OCI-M2 (cell line): ENCODE data around the gene TBX4.

Experiments
- DNase-seq: peaks from one replicate; lab custom pipeline; 2025; ENCODE audit not compliant: unreplicated experiment; lab: John Stamatoyannopoulos, UW

Gene TBX4

DNA sequence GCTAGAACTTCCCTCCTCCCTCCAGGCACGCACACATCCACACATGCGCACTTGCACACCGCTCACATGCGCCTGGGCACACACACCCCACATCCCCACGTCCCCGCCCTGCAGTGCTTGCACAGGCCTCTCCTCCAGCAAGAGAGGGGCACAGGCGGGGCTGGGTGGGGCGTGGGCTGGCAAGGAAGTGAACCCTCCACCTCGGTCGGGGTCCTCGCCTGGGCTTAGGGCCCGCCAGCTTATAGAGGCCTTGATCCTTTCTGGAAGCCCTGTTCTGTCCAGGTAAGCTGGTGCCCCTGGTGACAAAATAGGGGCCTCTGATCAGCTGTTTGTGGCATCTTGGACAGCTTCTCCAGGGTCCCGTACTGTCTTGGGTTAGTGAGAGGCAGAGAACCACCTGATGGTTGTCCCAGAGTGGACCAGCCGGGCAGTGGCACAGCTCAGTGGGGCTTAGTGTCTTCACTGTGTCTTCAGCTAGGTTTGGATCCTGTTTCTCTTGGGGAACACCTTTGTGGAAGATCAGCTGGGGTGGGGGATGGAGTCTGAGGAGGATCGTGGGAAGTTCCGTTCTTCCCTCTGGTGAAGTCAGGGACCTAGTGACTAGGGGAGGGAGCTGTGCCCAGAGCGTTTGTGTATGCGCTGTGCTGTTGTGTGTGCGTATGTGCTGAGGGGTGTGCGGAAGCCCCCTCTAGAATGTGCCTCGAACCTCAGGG is 12.1 kb downstream of the TBX4 start:
- DNase-seq = no peak

DNA sequence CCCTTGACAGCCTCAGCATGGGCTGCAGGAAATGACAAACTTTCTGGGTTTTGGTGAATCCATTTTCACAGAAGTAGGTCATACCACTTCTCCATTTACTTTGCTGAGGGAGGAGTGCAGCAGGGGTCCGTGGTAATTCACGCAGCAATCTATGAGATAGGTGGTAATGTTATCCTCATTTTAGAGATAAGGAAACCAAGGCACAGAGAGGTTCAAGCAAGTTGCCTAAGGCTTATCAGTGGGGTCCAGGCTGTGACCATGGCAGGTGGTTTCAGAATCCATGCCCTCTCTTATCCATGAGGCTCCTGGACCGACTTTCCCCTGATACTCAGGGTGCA is 12.6 kb downstream of the TBX4 start:
- DNase-seq = no peak

DNA sequence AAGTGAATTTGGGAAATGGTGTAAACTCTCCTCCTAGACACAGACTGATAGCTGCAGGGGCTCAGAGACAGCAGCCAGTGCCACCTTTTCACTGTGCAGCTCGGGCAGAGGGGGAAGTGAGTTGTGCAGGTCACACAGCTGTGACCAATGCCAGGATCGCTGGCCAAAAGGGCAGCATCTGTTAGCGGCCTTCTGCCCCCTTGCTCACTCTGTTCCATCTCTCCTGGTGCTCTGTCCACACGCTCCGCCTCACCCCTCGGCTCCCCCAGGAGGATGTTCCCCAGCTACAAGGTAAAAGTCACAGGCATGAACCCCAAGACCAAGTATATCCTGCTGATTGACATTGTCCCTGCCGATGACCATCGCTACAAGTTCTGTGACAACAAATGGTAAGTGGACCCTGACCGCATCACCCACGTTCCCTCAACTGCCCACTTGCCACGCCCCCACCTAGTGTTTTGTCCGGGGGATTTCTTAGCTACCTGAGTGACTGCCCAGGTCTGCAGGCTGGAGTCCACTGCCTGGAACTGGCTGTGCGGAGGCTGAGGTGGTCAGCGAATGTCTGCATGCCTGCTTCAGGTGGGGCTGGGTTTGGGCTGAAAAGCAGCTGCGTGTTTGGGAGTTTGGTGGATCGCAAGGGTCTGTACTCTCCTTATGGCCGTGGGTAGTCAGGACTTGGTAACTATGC is 13.5 kb downstream of the TBX4 start:
- DNase-seq = no peak

DNA sequence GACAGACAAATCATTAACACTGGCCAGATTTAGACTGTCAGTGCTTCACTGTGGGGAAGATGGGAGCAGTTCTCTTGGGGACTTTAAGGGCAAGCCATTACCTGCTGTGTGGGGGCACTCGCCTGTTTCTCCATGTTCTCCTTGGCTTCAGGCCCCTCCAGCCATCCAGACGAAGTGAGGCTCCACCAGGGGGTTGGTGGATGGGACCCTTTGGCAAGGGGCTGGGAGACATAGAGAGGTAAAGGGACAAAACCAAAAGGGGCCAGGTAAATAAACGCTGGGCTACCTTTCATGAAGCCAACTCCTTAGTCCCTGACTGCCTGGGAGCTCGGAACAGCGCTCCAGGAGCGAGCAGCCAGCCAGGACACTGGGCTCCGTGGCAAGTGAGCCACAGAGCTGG is 14.0 kb downstream of the TBX4 start:
- DNase-seq = no peak

DNA sequence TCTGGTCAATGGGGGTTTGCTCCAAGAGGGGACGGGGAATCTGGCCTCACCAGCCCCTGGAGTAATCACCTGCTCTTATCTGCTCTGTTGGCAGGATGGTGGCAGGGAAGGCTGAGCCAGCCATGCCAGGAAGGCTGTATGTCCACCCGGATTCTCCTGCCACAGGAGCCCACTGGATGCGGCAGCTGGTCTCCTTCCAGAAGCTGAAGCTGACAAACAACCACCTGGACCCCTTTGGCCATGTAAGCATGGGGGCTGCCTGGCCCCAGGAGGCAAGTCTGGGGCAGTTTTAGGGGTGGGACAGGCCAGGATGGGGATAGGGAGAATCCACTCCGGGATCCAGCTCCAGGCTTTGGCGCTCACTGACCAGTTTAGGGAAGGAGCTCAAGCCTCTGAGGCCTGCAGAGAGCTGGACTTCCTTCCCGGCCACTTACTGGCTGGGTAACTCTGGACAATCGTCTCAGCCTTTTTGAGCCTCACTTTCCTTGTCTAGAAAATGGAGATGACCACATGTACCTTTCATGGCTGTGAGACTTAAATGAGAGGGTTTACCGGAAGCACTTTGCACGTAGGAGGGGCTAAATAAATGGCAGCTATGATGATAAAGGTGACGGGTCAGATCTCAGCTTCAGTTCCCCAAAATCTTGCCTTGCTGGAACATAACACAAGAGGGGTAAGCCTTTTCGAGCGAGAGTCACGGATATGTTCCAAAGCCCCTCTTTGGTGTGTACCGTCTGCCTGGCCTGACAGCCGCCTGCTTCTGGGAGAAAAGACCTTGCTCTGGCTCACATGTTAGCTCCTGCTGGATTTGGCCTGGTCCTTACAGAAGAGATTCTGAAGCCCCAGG is 15.4 kb downstream of the TBX4 start:
- no peak for DNase-seq

DNA sequence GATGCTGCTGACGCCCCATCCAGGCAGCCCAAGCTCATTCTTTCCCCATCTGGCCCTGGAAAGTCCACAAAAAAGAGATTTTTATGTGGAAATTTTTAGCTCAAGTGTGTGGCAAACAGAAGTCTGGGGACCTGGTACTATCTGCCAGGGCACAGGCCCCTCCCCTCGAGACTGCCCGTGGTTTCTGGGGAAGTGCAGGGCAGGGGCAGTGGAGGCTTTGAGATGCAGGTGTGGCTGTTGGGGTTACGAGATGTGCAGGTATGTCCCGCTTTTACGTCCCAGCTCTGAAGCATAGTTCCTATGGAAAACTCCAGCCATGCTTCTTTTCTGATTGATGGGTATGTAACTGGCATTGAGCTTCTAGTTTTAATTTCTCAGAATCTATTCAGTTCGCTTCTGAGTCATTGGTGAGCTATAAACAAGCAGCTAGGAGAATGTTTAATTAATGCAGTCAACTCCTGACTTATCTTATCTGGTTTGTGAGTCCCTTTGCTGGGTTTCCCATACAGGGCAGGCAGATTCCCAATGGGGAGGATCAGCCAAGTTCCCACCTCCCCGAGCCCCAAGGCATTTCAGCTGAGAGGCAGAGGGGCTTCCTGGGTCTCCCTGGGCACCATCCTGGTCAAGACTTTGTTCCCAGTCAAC is 16.2 kb downstream of the TBX4 start:
- DNase-seq = no peak

DNA sequence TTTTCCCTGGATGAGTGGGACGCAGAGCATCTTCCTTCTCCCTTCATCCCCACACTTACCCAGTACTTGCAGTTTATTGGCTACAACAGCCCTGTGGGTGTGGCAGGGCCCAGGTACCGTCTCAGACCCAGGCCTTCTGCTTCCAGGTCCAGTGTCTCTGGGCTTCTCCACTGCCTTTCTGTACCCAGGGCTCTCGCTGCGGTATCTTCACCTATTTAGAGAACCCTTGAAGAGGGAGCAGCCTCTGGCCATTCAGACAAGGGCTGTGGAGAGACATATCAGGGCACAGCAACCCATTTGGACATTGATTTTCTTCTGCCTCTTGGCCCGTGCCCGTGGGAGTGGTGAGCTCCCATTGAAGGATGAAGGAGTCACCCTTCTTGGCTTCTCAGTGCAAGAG is 17.3 kb downstream of the TBX4 start:
- DNase-seq = no peak

DNA sequence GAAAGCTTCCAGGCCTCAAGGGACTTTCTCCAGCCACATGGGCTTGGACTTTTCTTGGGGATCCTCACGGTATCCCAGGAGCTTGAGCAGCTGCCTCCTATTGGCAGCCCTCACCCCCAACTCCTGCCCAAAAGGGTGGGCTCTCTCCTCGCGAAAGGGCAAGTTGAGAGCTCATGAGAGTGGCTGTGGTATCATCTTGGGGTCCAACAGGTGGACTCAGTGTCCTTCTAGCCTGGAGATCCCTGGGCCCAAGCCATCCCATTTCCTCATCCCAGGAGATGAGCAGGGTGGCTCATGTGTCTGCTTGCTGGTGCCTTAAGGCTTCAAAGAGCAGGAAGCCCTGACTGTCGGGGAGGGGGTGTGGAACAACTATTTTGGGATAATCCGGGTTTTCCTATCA is 17.7 kb downstream of the TBX4 start:
- no peak for DNase-seq

DNA sequence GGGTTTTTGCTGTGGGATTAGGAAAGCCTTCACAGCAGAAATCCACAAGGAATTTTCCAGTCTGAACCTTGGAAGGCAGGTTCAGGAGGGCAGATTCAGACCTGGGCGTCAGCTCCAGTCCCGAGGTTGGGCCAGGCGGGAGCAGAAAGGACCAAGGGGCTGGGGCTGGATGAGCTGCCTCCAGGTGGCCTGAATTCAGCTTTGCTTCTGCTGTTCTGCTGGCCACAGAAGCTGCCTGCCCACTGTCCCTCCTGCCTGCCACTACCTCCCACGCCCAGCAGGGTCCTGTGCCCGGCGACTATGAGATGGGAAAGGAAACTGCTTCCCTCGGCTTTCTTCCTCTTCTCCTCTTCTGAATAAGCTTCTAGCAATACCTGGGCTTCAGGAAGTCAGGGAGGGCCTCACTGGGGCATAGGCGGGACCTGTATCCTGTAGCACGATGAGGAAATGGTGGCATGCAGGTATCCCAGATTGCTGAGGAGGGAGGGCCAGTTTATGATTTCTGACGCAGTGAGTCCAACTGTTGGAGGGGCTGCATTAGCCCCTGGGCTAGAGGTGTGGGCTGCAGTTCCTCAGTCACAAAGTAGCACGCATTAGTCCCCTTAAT is 18.4 kb downstream of the TBX4 start:
- DNase-seq = no peak

DNA sequence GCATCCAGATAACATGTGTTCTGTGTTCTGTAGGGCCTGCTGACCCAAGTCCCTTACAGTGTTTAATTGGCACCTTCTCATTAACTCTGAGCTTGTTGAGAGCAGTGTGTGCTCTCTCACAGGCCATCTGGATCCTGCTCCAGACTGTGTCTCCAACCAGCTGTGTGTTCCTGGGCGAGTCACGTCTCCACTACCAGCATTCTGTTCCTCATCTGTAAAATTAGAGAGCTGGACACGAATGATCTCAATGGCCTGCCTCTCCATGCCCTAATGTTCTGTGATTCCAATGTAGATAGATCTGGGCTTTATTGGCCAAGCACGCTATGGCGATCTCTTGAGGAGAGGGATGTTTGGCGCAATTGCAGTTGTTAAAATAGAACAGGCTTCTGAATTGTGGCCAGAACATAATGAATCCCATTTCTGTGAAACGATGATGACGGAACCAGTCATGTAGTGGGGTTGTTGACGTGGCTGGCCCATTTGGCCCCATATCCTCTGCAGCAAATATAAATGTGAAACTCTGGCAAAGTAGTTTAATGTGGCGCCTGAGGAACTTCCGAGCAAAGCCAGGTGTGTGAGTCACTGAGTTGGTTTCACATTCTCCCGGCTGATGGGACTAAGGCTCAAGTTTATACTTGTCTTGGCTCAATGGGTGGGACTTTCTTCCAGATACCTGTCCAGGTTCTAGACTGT is 22.2 kb downstream of the TBX4 start:
- DNase-seq = no peak

DNA sequence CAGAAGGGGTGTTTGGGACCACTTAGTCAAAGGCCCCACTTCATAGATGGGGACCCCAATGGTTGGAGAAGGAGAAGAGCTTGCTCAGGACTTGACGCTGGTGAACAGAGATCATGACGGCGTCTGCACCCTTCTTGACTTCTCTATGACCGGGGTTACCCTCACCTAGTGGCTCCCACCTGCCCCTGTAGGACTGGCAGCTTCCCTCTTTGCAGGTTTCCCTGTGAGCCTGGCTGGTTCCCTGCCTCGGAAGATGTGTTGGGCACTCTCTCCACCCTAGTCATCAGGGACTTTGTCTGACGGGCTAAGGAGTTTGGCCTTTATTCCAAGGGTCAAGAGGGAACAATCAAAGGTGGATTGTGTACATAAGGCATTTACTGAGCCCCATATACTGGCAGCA is 22.7 kb downstream of the TBX4 start:
- no peak for DNase-seq

DNA sequence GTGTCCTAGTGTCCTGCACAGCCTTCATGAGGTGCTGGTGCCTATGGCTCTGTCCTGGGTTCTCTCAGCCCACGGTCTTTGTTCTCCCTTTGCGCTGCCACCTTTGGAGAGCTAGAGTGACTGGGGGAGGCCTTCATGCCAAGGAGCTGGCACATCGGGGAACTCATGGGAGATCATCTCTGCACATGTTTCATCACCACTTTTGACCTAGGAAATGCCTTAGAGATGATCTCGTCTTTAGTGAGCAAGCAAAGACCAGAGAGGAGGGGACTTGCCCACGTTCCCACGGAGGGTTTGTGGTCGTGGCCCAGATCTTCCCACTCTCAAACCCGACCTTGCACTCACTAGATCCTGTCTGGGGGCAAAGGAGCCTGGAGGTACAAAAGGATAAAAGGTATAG is 23.5 kb downstream of the TBX4 start:
- no peak for DNase-seq

DNA sequence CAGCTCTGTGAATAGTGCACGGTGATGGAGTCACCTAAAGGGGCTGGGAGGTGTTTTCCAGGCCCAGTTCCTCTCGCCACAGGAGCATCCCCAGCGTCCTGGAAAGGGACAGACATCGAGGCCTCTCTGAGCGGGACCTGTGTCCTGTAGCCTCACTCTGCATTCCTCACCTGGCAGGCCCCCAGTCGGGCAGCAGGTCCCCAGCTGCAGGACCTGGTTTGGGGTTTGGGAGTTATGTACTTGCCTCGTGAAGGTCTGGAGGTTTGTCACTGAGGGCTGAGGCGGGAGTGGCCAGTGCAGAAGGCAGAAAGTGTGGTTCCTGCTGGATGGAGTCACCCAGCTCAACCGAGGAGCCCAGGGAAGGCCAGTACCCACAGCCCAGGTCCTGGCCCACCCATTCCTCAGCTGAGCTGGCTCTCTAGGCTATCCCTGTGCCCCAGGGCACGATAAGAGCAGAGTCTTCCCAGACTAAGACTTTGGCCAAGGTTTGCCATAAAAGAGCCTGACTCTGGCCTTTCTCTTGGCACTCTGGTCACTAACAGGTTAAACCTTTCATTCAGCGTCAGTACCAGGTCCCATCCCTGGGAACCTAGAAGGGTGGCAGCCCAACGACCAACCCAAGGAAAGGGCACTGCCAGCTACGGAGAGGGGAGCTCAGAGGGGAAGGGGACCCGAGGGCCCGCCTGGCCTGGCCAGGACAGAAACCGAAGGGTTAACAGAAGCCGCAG is 24.4 kb downstream of the TBX4 start:
- DNase-seq = no peak

DNA sequence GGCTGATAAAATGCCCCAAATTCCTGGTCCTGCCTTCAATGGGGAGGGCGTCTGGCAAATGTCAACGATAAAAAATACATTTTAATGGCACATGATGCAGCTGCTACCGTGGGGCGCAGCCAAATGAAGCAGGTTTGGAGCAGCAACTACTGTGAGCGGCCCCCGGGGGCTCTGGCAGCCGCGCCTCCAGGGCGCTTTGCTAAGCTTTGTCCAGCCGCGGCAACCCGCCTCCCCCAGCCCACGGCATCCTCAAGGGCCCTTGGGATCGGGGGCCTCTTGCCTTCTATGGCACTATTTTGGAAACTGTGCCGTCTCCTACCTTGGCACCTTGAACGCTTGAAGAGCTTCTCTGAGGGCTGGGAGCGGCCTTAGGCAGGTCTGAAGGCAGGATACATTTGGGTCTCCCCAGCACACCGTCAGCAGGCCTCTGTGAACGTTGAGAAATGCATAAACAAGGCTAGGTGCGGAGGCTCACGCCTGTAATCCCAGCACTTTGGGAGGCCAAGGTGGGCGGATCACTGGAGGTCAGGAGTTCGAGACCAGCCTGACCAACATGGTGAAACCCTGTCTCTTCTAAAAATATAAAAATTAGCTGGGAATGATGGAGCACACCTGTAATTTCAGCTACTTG is 25.1 kb downstream of the TBX4 start:
- DNase-seq = no peak

DNA sequence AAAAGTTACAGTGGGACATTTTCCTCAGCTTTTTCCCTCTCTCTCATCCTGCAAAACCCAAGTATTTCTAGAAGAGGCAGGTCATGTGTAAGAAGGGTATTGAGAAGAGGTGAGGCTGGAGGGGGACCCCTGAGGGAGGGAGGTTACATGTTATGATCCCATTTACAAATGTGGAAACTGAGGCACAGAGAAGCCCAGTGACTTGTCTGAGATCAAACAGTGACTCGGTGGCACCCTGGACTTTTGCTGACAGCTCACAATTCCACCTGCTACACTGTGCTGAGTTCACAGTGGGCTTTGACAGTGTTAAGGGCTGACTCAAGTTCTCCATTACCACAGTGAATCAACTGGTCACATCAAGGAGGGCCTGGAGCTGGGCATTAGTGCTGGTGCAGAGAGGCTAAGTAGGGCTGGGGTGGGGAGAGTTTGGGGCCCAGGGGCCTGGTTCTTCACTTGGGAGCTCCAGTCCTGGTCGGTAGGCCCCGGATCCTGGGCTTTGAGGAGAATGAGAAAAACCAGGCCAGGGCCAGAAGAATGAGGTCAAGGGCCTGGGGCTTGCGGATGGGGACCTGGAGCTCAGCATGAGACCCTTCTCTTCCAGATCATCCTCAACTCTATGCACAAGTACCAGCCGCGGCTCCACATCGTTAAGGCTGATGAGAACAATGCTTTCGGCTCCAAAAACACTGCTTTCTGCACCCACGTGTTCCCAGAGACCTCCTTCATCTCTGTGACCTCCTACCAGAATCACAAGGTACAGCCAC is 26.0 kb downstream of the TBX4 start:
- DNase-seq = no peak

DNA sequence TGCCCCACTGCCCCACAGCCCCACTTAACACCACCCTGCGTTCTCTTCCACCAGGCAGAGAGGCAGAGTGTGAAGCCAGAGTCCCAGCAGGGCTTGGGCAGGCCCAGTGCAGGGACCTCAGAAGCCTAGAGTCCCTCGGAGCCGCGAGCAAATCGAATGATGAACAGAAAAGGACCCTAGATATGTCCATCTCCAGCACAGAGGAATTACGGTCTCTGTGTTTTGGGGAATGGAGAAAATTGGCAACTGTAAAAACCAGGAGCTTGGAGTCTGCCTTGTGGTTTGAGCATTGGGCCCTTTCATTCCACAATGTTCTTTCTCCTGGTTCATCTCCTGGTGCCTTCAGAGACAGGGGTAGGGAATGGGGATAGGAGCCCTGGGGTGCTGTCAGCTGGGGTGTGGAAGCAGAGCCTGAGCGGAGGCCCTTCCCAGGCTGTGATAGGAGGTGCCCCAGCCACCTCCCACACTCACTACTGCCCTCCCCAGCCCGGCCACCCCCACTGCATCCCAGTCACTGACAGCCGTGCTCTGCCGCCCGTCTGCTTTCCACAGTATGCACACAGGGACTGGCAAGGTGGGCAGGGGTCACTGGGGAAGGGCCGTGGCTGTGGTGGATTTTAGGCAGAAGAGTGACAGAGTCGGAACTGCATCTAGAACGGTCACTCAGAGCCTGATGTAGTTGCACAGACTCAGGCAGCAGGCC is 26.7 kb downstream of the TBX4 start:
- DNase-seq = no peak

DNA sequence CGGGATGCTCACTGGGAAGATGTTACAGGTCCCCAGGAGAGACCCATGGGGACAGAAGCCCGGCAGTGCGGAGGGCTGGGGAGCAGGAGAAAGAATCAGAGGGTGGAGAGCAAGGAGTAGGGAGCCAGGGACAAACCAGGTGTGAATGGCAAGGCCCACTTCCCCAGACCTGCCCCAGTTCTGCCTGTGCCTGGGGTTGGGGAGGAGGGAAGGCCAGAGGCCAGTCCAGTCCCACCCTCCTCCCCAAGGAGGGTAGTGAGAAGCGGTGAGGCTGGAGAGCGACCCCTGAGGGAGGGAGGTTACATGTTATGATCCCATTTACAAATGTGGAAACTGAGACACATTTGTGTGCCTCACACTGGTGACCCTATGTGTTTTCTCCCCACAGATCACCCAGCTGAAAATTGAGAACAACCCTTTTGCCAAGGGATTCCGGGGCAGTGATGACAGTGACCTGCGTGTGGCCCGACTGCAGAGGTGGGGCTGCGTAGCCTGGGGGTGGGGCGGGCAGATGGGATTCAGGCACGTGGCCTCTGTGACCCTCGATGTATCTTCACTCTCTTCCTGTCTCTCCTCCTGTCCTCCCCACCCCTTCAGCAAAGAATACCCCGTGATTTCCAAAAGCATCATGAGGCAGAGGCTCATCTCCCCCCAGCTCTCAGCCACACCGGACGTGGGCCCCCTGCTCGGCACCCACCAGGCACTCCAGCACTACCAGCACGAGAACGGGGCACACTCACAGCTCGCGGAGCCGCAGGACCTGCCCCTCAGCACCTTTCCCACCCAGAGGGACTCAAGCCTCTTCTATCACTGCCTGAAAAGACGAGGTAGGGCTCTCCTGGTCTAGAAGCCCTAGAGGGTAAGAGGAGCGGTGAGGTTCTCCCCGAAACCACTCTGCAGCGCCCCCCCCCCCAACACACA is 27.5 kb downstream of the TBX4 start:
- DNase-seq = no peak
